ENCODE measurements around the gene ACOX3.

GRCh38 chr4:8451440-8452182, 11.1 kb upstream of the ACOX3 start:
- TF ChIP-seq SIN3A (IDR thresholded peaks at IDR 0.05; ENCODE audit: low read depth, low read length) (no peak), NFIC (IDR thresholded peaks at IDR 0.05; ENCODE audit: low read depth, low read length) (no peak), POLR2A (IDR thresholded peaks at IDR 0.05; ENCODE audit: low read depth, low read length) (no peak), ESRRA (IDR thresholded peaks at IDR 0.05; ENCODE audit: low read length) (no peak)
